ENCODE data around the gene LPGAT1.

GRCh38 chr1:211735208-211736170, 95.1 kb downstream of the LPGAT1 start:
- no peak for TF ChIP-seq POLR2AphosphoS5 (IDR thresholded peaks at IDR 0.05; ENCODE audit: insufficient read depth, low read depth, low read length)
- no peak for TF ChIP-seq CTCF (IDR thresholded peaks at IDR 0.05; ENCODE audit: extremely low read depth in 1 of 2, insufficient read depth in 1 of 2, low read depth in 1 of 2, low read length in 2 of 2)
- TF ChIP-seq MAX (IDR thresholded peaks at IDR 0.05; ENCODE audit: insufficient read depth, insufficient read length): no peak
